ENCODE results near the gene PTGIR. TPM values are rescaled to one million over a fixed set of nuclear protein-coding genes. Genes with fewer than 3 reads are reported as not detected.

Gene PTGIR
- total RNA-seq, 2 donors from 2014 or later, result 0.82 TPM

- no peaks in the 10 kb centered on the region for H3K36me3 ChIP-seq
- H3K4me1 ChIP-seq, result no peaks in the 10 kb centered on the region
- H3K9me3 ChIP-seq, result no peaks in the 10 kb centered on the region
- no peak overlapping the region for H3K9ac ChIP-seq (ENCODE audit: low read depth in 2 of 2, low read length in 2 of 2)
- intact Hi-C loops (cut with DNase I), result no loop called here
- no peaks in the 10 kb centered on the region for H3K27me3 ChIP-seq
- H3K27ac ChIP-seq, result no peak overlapping the region
- no peak for TF ChIP-seq CTCF (IDR thresholded peaks at IDR 0.05)
- H3K4me3 ChIP-seq, result no peak overlapping the region
- DNase-seq, result no peak
Observed at GRCh38 chr19:46591254-46591653, 33.6 kb downstream of the PTGIR start.

- Histone ChIP-seq H3K9me3 (no peaks in the 10 kb centered on the region), H3K36me3 (no peaks in the 10 kb centered on the region), H3K9ac (ENCODE audit: low read depth in 2 of 2, low read length in 2 of 2) (no peak overlapping the region), H3K4me1 (no peaks in the 10 kb centered on the region), H3K4me3 (no peak overlapping the region), H3K27ac (no peak overlapping the region), H3K27me3 (no peaks in the 10 kb centered on the region)
- intact Hi-C loops (cut with DNase I), result no loop called here
- TF ChIP-seq CTCF (IDR thresholded peaks at IDR 0.05), result no peak
- DNase-seq, result no peak
Observed at GRCh38 chr19:46587861-46588260, 37.0 kb downstream of the PTGIR start.

GRCh38 chr19:46586294-46586693 lies 38.6 kb downstream of the PTGIR start:
- no peak overlapping the region for H3K9ac ChIP-seq (ENCODE audit: low read depth in 2 of 2, low read length in 2 of 2)
- no peak for TF ChIP-seq CTCF (IDR thresholded peaks at IDR 0.05)
- H3K27me3 ChIP-seq, result no peaks in the 10 kb centered on the region
- intact Hi-C loops (cut with DNase I), result no loop called here
- no peak overlapping the region for H3K27ac ChIP-seq
- no peak overlapping the region for H3K4me3 ChIP-seq
- DNase-seq, result no peak
- no peaks in the 10 kb centered on the region for H3K9me3 ChIP-seq
- no peaks in the 10 kb centered on the region for H3K36me3 ChIP-seq
- H3K4me1 ChIP-seq, result no peaks in the 10 kb centered on the region

GRCh38 chr19:46585539-46585938 lies 39.4 kb downstream of the PTGIR start:
- H3K4me1 ChIP-seq, result no peaks in the 10 kb centered on the region
- intact Hi-C loops (cut with DNase I), result no loop called here
- H3K27me3 ChIP-seq, result no peaks in the 10 kb centered on the region
- no peak overlapping the region for H3K9ac ChIP-seq (ENCODE audit: low read depth in 2 of 2, low read length in 2 of 2)
- H3K27ac ChIP-seq, result no peak overlapping the region
- no peak for DNase-seq
- no peak overlapping the region for H3K4me3 ChIP-seq
- no peak for TF ChIP-seq CTCF (IDR thresholded peaks at IDR 0.05)
- H3K36me3 ChIP-seq, result no peaks in the 10 kb centered on the region
- H3K9me3 ChIP-seq, result no peaks in the 10 kb centered on the region

- Histone ChIP-seq H3K27me3 (no peaks in the 10 kb centered on the region), H3K9ac (ENCODE audit: low read depth in 2 of 2, low read length in 2 of 2) (no peak overlapping the region), H3K4me3 (no peak overlapping the region), H3K4me1 (no peaks in the 10 kb centered on the region), H3K9me3 (no peaks in the 10 kb centered on the region), H3K27ac (no peak overlapping the region), H3K36me3 (no peaks in the 10 kb centered on the region)
- no peak for DNase-seq
- intact Hi-C loops (cut with DNase I), result no loop called here
- no peak for TF ChIP-seq CTCF (IDR thresholded peaks at IDR 0.05)
Observed at GRCh38 chr19:46580247-46580646, 44.6 kb downstream of the PTGIR start.
